Keratinocyte (primary cell): ENCODE results near the gene AGAP1. TPM values are rescaled to one million over a fixed set of nuclear protein-coding genes. Genes with fewer than 3 reads are reported as not detected.

Experiments
- DNase-seq: peaks from one replicate; pipeline ENCODE4 v3.0.0-alpha.2; 2011; ENCODE audit warnings: low read depth, missing footprints, low spot score
- FAIRE-seq: peaks from 2 replicates; lab custom pipeline; 2011; peaks lifted over from hg19 to GRCh38; lab: Jason Lieb, UNC
- H2AFZ ChIP-seq: 2 replicates; pipeline ENCODE4 v1.6.0; 2012; ENCODE audit warnings: low read length, control low read depth, inconsistent platforms; ENCODE audit not compliant: control insufficient read depth
- H3K27ac ChIP-seq: 2 replicates; pipeline ENCODE4 v1.5.1; 2011; ENCODE audit warnings: low read length; ENCODE audit not compliant: control insufficient read depth, insufficient read depth
- H3K27me3 ChIP-seq: 3 replicates; pipeline ENCODE4 v1.6.0; 2011; ENCODE audit warnings: low read length; ENCODE audit not compliant: control insufficient read depth, insufficient read depth; ENCODE audit errors: extremely low read depth
- H3K36me3 ChIP-seq, 2 experiments: 2 replicates in 1 of 2; 3 replicates in 1 of 2; pipeline ENCODE4 v1.5.1; 2011; ENCODE audit warnings: low read length in 2 of 2, mild to moderate bottlenecking in 1 of 2; ENCODE audit not compliant: control insufficient read depth in 2 of 2, insufficient read depth in 2 of 2; ENCODE audit errors: extremely low read depth in 1 of 2
- H3K4me1 ChIP-seq: 3 replicates; pipeline ENCODE4 v1.5.1; 2011; ENCODE audit warnings: low read length; ENCODE audit not compliant: control insufficient read depth, insufficient read depth; ENCODE audit errors: extremely low read depth
- H3K4me2 ChIP-seq: 3 replicates; pipeline ENCODE4 v1.6.0; 2011; ENCODE audit warnings: low read depth, low read length; ENCODE audit not compliant: control insufficient read depth, insufficient read depth; ENCODE audit errors: extremely low read depth
- H3K4me3 ChIP-seq, 3 experiments: fragments of 200-600 bp in 1 of 3; sonication (generic) in 1 of 3; 2 replicates in 2 of 3; 3 replicates in 1 of 3; pipeline ENCODE4 v1.5.1; 2011 to 2016; ENCODE audit warnings: low read length in 3 of 3, mild to moderate bottlenecking in 3 of 3, control low read depth in 2 of 3, inconsistent platforms in 1 of 3, low read depth in 1 of 3, mixed read lengths in 1 of 3, mixed run types in 1 of 3, moderate library complexity in 1 of 3; ENCODE audit not compliant: control insufficient read depth in 2 of 3, insufficient read depth in 2 of 3; ENCODE audit errors: extremely low read depth in 1 of 3
- H3K79me2 ChIP-seq: 2 replicates; pipeline ENCODE4 v1.6.0; 2012; ENCODE audit warnings: low read length; ENCODE audit not compliant: control insufficient read depth, insufficient read depth
- H3K9ac ChIP-seq: 3 replicates; pipeline ENCODE4 v1.6.0; 2011; ENCODE audit warnings: low read length; ENCODE audit not compliant: control insufficient read depth, insufficient read depth; ENCODE audit errors: extremely low read depth
- H3K9me1 ChIP-seq: 3 replicates; pipeline ENCODE4 v1.6.0; 2011; ENCODE audit warnings: low read length; ENCODE audit not compliant: control insufficient read depth, insufficient read depth; ENCODE audit errors: extremely low read depth
- H3K9me3 ChIP-seq: 2 replicates; pipeline ENCODE4 v1.5.1; 2012; ENCODE audit warnings: low read depth, low read length; ENCODE audit not compliant: control insufficient read depth
- H4K20me1 ChIP-seq: 3 replicates; pipeline ENCODE4 v1.6.0; 2011; ENCODE audit warnings: low read length; ENCODE audit not compliant: control insufficient read depth, insufficient read depth; ENCODE audit errors: extremely low read depth
- CTCF ChIP-seq, 3 experiments: IDR thresholded peaks in 1 of 3; conservative IDR thresholded peaks in 1 of 3; optimal IDR thresholded peaks in 1 of 3; 2 replicates in 2 of 3; 3 replicates in 1 of 3; pipeline versions ENCODE3 to v1.5.1; 2011; ENCODE audit warnings: low read length in 3 of 3, mild to moderate bottlenecking in 3 of 3, moderate library complexity in 2 of 3, control low read depth in 1 of 3, inconsistent platforms in 1 of 3; ENCODE audit not compliant: insufficient read depth in 2 of 3; ENCODE audit errors: extremely low read depth in 1 of 3
- EZH2 ChIP-seq: IDR thresholded peaks from one replicate; pipeline ENCODE4 v1.6.1; 2012; ENCODE audit warnings: inconsistent platforms, mild to moderate bottlenecking, low read length, moderate library complexity
- dilution Hi-C: fragments of 300-500 bp; cut with MboI; formaldehyde crosslinking; loops from one replicate; pipeline ENCODE4 v1.7.0; 2020; ENCODE audit warnings: low sequenced_read_pairs; ENCODE audit not compliant: extremely low pct_ligation_motif_present
- polyA plus RNA-seq, 5 experiments: library from polyadenylated mRNA; depleted of rRNA in 3 of 5; stranded (reverse) in 3 of 5; stranded (forward) in 1 of 5; unstranded in 1 of 5; fragments of >200 nt; gene quantifications; 1 replicate in 1 of 5; 2 replicates in 3 of 5; 3 replicates in 1 of 5; pipeline versions ENCODE4 v1.2.1 to v1.2.3, GENCODE V29; 2011 to 2012; ENCODE audit warnings: missing spikeins in 2 of 5, low read depth in 1 of 5, low replicate concordance in 1 of 5

The AGAP1 gene
- polyA plus RNA-seq, 1 donor (not counting 4 experiments of a cell fraction or from before 2014, with no cell fraction given): 12.6 TPM

- peak; percentile 85 for FAIRE-seq
- TF ChIP-seq CTCF (optimal IDR thresholded peaks at IDR 0.05 in 1 of 3, IDR thresholded peaks at IDR 0.05 in 1 of 3, conservative IDR thresholded peaks at IDR 0.05 in 1 of 3; ENCODE audit: extremely low read depth in 1 of 3, insufficient read depth in 2 of 3, low read length in 3 of 3): no peak
- no peak for TF ChIP-seq EZH2
- no peak overlapping the region for H3K4me3 ChIP-seq
- DNase-seq: peak; percentile 80
- peak overlapping the region; percentile 76 for H3K27ac ChIP-seq
- H3K36me3 ChIP-seq: peaks cover 0 to 3% of the 10 kb centered on the region in 2 experiments
- peaks cover 36% of the 10 kb centered on the region for H3K4me1 ChIP-seq
- H3K4me2 ChIP-seq: no peak overlapping the region
- H3K79me2 ChIP-seq: no peaks in the 10 kb centered on the region
- no peaks in the 10 kb centered on the region for H3K9me3 ChIP-seq
- dilution Hi-C loops: no loop called here
- peak overlapping the region; percentile 45 for H3K9ac ChIP-seq
- H2AFZ ChIP-seq: no peak overlapping the region
- H3K27me3 ChIP-seq: no peaks in the 10 kb centered on the region
- no peaks in the 10 kb centered on the region for H3K9me1 ChIP-seq
- H4K20me1 ChIP-seq: no peaks in the 10 kb centered on the region
Measured at GRCh38 chr2:235745597-235745996, 251.8 kb downstream of the AGAP1 start.

- TF ChIP-seq EZH2 (no peak), CTCF (optimal IDR thresholded peaks at IDR 0.05 in 1 of 3, IDR thresholded peaks at IDR 0.05 in 1 of 3, conservative IDR thresholded peaks at IDR 0.05 in 1 of 3; ENCODE audit: extremely low read depth in 1 of 3, insufficient read depth in 2 of 3, low read length in 3 of 3) (peak; percentile 72 to 87 (median 83))
- peak; percentile 89 for FAIRE-seq
- peak; percentile 66 for DNase-seq
- Histone ChIP-seq H3K9me1 (no peaks in the 10 kb centered on the region), H3K9me3 (no peaks in the 10 kb centered on the region), H3K4me1 (peaks cover 36% of the 10 kb centered on the region), H3K9ac (no peak overlapping the region), H3K27ac (peak overlapping the region; percentile 37), H2AFZ (no peak overlapping the region), H3K27me3 (no peaks in the 10 kb centered on the region), H3K79me2 (no peaks in the 10 kb centered on the region), H3K36me3 (peaks cover 0 to 3% of the 10 kb centered on the region in 2 experiments), H3K4me3 (no peak overlapping the region), H4K20me1 (no peaks in the 10 kb centered on the region), H3K4me2 (no peak overlapping the region)
- dilution Hi-C loops: no loop called here
Measured at GRCh38 chr2:235746257-235746934, 252.6 kb downstream of the AGAP1 start.
